K562 (cell line): Measurements from ENCODE around the gene C13orf46. TPM values are rescaled to one million over a fixed set of nuclear protein-coding genes. Genes with fewer than 3 reads are reported as not detected.

Experiments
- ATAC-seq: fragments of 200-7000 bp; cut with Tn5 transposase; 3 replicates; pipeline ENCODE4 v1.9.1; 2020; ENCODE audit warnings: moderate library complexity
- BruUV-seq: library from RNA; stranded (reverse); fragments of 400-500 nt; replicated peaks from 2 replicates; lab custom pipeline; 2021; lab: Mats Ljungman, UMichigan
- CTCF ChIA-PET: fragments of 300-600 bp; formaldehyde crosslinking; extraction: SDS; loops from one replicate; lab custom pipeline; 2021; ENCODE audit warnings: low intra/inter-chr PET ratio; lab: Yijun Ruan, JAX
- POLR2A ChIA-PET: fragments of 300-600, 350-650 bp; sonication (Branson Sonifier 250); formaldehyde crosslinking; extraction: SDS; loops from one replicate; lab custom pipeline; 2021; ENCODE audit warnings: antibody characterized with exemption, inconsistent platforms; lab: Yijun Ruan, JAX
- DNase-seq, 4 experiments: peaks; one replicate each; pipeline versions ENCODE4 v3.0.0 to v3.0.0-alpha.2; 2011 to 2018; ENCODE audit warnings: low spot score in 3 of 4, mixed read lengths in 3 of 4; ENCODE audit errors: extremely low read depth in 1 of 4
- FAIRE-seq: peaks from 2 replicates; lab custom pipeline; 2011; peaks lifted over from hg19 to GRCh38; lab: Jason Lieb, UNC
- H2AFZ ChIP-seq: 2 replicates; pipeline ENCODE4 v1.6.0; 2011; ENCODE audit warnings: low read depth, low read length, control low read depth, inconsistent platforms
- H3K27ac ChIP-seq: fragments of 200-600 bp; 3 replicates; pipeline ENCODE4 v1.8.0; 2011; ENCODE audit warnings: low read depth, mild to moderate bottlenecking, control low read depth, inconsistent platforms, low read length, moderate library complexity, mixed read lengths; ENCODE audit errors: extremely low read depth
- H3K27me3 ChIP-seq, 2 experiments: fragments of 300-600 bp in 1 of 2; 2 replicates in 1 of 2; 3 replicates in 1 of 2; pipeline versions ENCODE4 v1.6.0 to v1.8.0; 2011; ENCODE audit warnings: inconsistent platforms in 2 of 2, low read length in 2 of 2, mild to moderate bottlenecking in 1 of 2, mixed read lengths in 1 of 2, moderate library complexity in 1 of 2; ENCODE audit not compliant: control insufficient read depth in 2 of 2, insufficient read depth in 2 of 2
- H3K36me3 ChIP-seq: fragments of 300-600 bp; 3 replicates; pipeline ENCODE4 v1.8.0; 2011; ENCODE audit warnings: mild to moderate bottlenecking, low read length, inconsistent platforms; ENCODE audit not compliant: control insufficient read depth, insufficient read depth
- H3K4me1 ChIP-seq, 2 experiments: fragments of 200-600 bp in 1 of 2; replicated peaks in 1 of 2; 2 replicates in 1 of 2; 3 replicates in 1 of 2; pipeline versions ENCODE4 v1.5.1 to v1.8.0; 2011; ENCODE audit warnings: inconsistent platforms in 2 of 2, low read length in 2 of 2, mild to moderate bottlenecking in 1 of 2, mixed read lengths in 1 of 2, moderate library complexity in 1 of 2; ENCODE audit not compliant: control insufficient read depth in 2 of 2, insufficient read depth in 2 of 2
- H3K4me2 ChIP-seq: 2 replicates; pipeline ENCODE4 v1.6.1; 2011; ENCODE audit warnings: low read length, control low read depth, inconsistent platforms, mixed read lengths; ENCODE audit not compliant: insufficient read depth
- H3K4me3 ChIP-seq: fragments of 200-600 bp; sonication (generic), shearing (Covaris generic); 2 replicates; pipeline ENCODE4 v1.5.1; 2016; ENCODE audit warnings: control low read depth, inconsistent platforms
- H3K79me2 ChIP-seq: fragments of 200-600 bp; 3 replicates; pipeline ENCODE4 v1.8.0; 2011; ENCODE audit warnings: low read length, inconsistent platforms; ENCODE audit not compliant: control insufficient read depth, insufficient read depth
- H3K9ac ChIP-seq, 2 experiments: 2 replicates each; pipeline versions ENCODE4 v1.6.0 to v1.6.1; 2011; ENCODE audit warnings: low read depth in 2 of 2, low read length in 2 of 2, control low read depth in 1 of 2, inconsistent platforms in 1 of 2, mild to moderate bottlenecking in 1 of 2, mixed read lengths in 1 of 2; ENCODE audit not compliant: insufficient read depth in 1 of 2
- H3K9me1 ChIP-seq: one replicate; pipeline ENCODE4 v1.6.0; 2011; ENCODE audit warnings: inconsistent platforms, mild to moderate bottlenecking, low read length, moderate library complexity; ENCODE audit not compliant: control insufficient read depth, insufficient read depth
- H3K9me3 ChIP-seq: replicated peaks from 2 replicates; pipeline ENCODE4 v1.5.1; 2011; ENCODE audit warnings: low read depth, low read length, inconsistent platforms; ENCODE audit not compliant: control insufficient read depth, insufficient read depth
- H4K20me1 ChIP-seq: replicated peaks from 2 replicates; pipeline ENCODE4 v1.6.1; 2011; ENCODE audit warnings: low read length, inconsistent platforms, mixed read lengths; ENCODE audit not compliant: control insufficient read depth, insufficient read depth
- HDAC2 ChIP-seq: fragments of 450-650 bp; IDR thresholded peaks from 2 replicates; pipeline ENCODE4 v1.6.1; 2016; ENCODE audit warnings: mild to moderate bottlenecking
- JUND ChIP-seq, 2 experiments: IDR thresholded peaks; 2 replicates in 1 of 2; 3 replicates in 1 of 2; pipeline ENCODE4 v1.6.1; 2011; ENCODE audit warnings: borderline replicate concordance in 2 of 2, low read depth in 2 of 2, low read length in 2 of 2, improper control_type of control experiment in 1 of 2, missing biosample characterization in 1 of 2, missing genetic modification characterization in 1 of 2, missing genetic modification reagents in 1 of 2
- SIX5 ChIP-seq, 2 experiments: IDR thresholded peaks; 2 replicates each; pipeline ENCODE4 v1.6.1; 2011; ENCODE audit warnings: low read length in 2 of 2, borderline replicate concordance in 1 of 2, low read depth in 1 of 2, mild to moderate bottlenecking in 1 of 2, moderate library complexity in 1 of 2; ENCODE audit not compliant: insufficient read depth in 1 of 2
- ZNF311 ChIP-seq: fragments of 250-450 bp; sonication (Bioruptor Pico); IDR thresholded peaks from 2 replicates; pipeline ENCODE4 v1.4.0; 2020; ENCODE audit warnings: mild to moderate bottlenecking, moderate library complexity
- WGBS: fragments of 100-300 bp; shearing (Covaris generic); methylation state at CpG from one replicate; pipeline ENCODE4 v1.1.6; 2016; ENCODE audit warnings: low coverage, mixed read lengths; ENCODE audit not compliant: insufficient coverage; ENCODE audit errors: missing lambda C conversion rate; 5-methylcytosine and 5-hydroxymethylcytosine counted together
- in situ Hi-C: fragments of 300-500 bp; cut with MboI; formaldehyde crosslinking; loops from 4 replicates; pipeline ENCODE4 v1.15.0; 2018; ENCODE audit warnings: inconsistent platforms, mixed read lengths
- intact Hi-C: fragments of 100-400 bp; cut with micrococcal nuclease; formaldehyde crosslinking; loops from 2 replicates; pipeline ENCODE4 v1.14.2; 2022
- polyA plus RNA-seq, 8 experiments: library from polyadenylated mRNA; depleted of rRNA in 4 of 8; stranded (reverse) in 5 of 8; unstranded in 3 of 8; fragments of >200 nt; fragmentation: Nextera tagmentation in 2 of 8; fragmentation: Illumina TruSeq in 1 of 8; extraction: Ambion mirVana in 2 of 8; extraction: Trizol in 1 of 8; gene quantifications; 2 replicates each; pipeline versions ENCODE4 v1.2.1 to v1.2.3, GENCODE V29; 2011 to 2014; ENCODE audit warnings: inconsistent platforms in 1 of 8, missing spikeins in 1 of 8
- total RNA-seq, 7 experiments: library from RNA; depleted of rRNA in 6 of 7; stranded (reverse); fragments of >200 nt in 6 of 7; fragmentation: Illumina TruSeq in 2 of 7; extraction: Trizol in 2 of 7; gene quantifications; 2 replicates each; pipeline versions ENCODE4 v1.2.1 to v1.2.3, GENCODE V29; 2011 to 2021; ENCODE audit warnings: low replicate concordance in 1 of 7
- TF ChIP-seq, protein P1 (sequence below): IDR thresholded peaks from 2 replicates; pipeline ENCODE4 v1.6.1; 2011; ENCODE audit warnings: borderline replicate concordance, low read depth, mild to moderate bottlenecking, moderate library complexity, low read length; ENCODE audit not compliant: insufficient read depth, poor library complexity, severe bottlenecking

The C13orf46 gene
- total and polyA plus RNA-seq, 9 of the 15 experiments (the other 6 are each of a cell fraction or from before 2014, with no cell fraction given): 0.04 to 0.24 (median 0.05) TPM; not detected in 4

DNA sequence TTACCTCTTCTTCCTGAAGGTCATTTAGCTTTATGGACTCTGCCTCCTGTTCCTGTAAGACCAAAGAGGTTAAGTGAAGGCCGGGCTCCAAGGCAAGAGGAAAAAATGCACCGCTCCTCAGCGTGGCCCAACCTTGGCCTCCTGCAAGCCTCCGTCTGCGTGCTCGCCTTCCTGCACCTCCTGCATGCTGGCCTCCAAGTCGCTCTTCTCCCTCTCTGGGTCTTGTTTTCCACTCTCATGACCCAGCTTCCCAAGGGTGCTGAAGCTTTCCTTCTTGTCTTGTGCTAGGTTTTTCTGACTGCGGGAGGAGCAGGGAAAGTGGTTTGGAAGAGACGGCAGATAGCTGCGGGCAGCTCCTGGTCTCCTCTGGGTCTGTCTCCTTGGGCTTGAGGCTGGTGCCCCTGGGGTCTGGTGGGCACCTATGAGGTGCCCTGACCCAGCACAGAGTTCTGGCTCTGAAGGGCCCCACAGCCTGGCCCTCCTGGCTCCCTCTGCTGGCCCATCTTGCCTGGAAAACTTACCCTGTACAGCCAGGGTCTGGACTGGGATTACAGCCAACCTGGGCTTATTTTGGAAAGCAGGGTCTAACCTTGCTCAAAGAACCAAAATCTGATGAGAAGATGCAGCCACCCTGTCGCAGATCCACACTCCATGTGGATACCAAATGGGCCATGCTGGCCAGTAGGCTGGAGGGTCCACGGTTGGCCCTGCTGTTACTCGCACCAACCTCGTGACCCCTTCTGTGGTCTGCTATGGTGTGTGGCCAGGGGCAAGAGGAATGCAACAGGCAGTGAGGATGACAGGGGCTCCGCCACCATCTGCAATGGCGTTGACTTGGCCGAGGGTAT is 5.2 kb downstream of the C13orf46 start:
- no peak overlapping the region for H3K27ac ChIP-seq
- H3K4me3 ChIP-seq: no peak overlapping the region
- no peak for FAIRE-seq
- no peak for DNase-seq
- WGBS: 80% methylated on average over 14 of the region's 17 CpGs
- H3K9me3 ChIP-seq: no peaks in the 10 kb centered on the region
- BruUV-seq: no TSS peak
- no peaks in the 10 kb centered on the region for H3K79me2 ChIP-seq
- CTCF ChIA-PET: no interaction called here
- intact Hi-C loops: no loop called here
- peaks cover 0 to 7% of the 10 kb centered on the region in 2 experiments; a peak in 3 of 5 replicates for H3K27me3 ChIP-seq
- no peak overlapping the region for H3K4me2 ChIP-seq
- no peaks in the 10 kb centered on the region for H3K36me3 ChIP-seq
- no peaks in the 10 kb centered on the region for H3K4me1 ChIP-seq
- no peak overlapping the region for H3K9ac ChIP-seq
- H3K9me1 ChIP-seq: no peaks in the 10 kb centered on the region
- no peak overlapping the region for H2AFZ ChIP-seq
- POLR2A ChIA-PET: no interaction called here
- no peaks in the 10 kb centered on the region for H4K20me1 ChIP-seq
- TF ChIP-seq JUND (IDR thresholded peaks at IDR 0.05; ENCODE audit: borderline replicate concordance, low read depth, low read length) (no peak), JUND (tag; IDR thresholded peaks at IDR 0.05; ENCODE audit: borderline replicate concordance, low read depth, low read length) (no peak), SIX5 (IDR thresholded peaks at IDR 0.05; ENCODE audit: borderline replicate concordance in 1 of 2, insufficient read depth in 1 of 2, low read depth in 1 of 2, low read length in 2 of 2) (no peak), HDAC2 (no peak), ZNF311 (no peak)
- TF ChIP-seq, protein P1, sequence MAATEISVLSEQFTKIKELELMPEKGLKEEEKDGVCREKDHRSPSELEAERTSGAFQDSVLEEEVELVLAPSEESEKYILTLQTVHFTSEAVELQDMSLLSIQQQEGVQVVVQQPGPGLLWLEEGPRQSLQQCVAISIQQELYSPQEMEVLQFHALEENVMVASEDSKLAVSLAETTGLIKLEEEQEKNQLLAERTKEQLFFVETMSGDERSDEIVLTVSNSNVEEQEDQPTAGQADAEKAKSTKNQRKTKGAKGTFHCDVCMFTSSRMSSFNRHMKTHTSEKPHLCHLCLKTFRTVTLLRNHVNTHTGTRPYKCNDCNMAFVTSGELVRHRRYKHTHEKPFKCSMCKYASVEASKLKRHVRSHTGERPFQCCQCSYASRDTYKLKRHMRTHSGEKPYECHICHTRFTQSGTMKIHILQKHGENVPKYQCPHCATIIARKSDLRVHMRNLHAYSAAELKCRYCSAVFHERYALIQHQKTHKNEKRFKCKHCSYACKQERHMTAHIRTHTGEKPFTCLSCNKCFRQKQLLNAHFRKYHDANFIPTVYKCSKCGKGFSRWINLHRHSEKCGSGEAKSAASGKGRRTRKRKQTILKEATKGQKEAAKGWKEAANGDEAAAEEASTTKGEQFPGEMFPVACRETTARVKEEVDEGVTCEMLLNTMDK: peak; percentile 19
- ATAC-seq: no peak
- in situ Hi-C loops: no loop called here
